MM.1S (cell line): ENCODE data around the gene ASTN1.

Experiments used
- DNase-seq: peaks from one replicate; pipeline ENCODE4 v3.0.0-alpha.2; 2015
- H2AFZ ChIP-seq: fragments of 300-600 bp; sonication (generic); 2 replicates; pipeline ENCODE4 v1.6.0; 2016; ENCODE audit warnings: antibody characterized with exemption, low read length
- H3F3A ChIP-seq: fragments of 300-600 bp; sonication (generic); 2 replicates; pipeline ENCODE4 v1.6.1; 2016; ENCODE audit warnings: mild to moderate bottlenecking, antibody characterized with exemption, low read length, moderate library complexity, mixed read lengths; ENCODE audit not compliant: insufficient read depth
- H3K27ac ChIP-seq: fragments of 300-600 bp; sonication (generic); 2 replicates; pipeline ENCODE4 v1.5.1; 2016; ENCODE audit warnings: mild to moderate bottlenecking, low read length
- H3K27me3 ChIP-seq: fragments of 300-600 bp; sonication (generic); replicated peaks from 2 replicates; pipeline ENCODE4 v1.6.0; 2016; ENCODE audit warnings: low read length; ENCODE audit not compliant: insufficient read depth
- H3K36me3 ChIP-seq: fragments of 300-600 bp; sonication (generic); replicated peaks from 2 replicates; pipeline ENCODE4 v1.6.1; 2016; ENCODE audit warnings: mild to moderate bottlenecking, low read length, mixed read lengths; ENCODE audit not compliant: insufficient read depth
- H3K4me1 ChIP-seq: fragments of 300-600 bp; sonication (generic); 2 replicates; pipeline ENCODE4 v1.6.1; 2016; ENCODE audit warnings: low read length, mixed read lengths
- H3K4me2 ChIP-seq: fragments of 300-600 bp; sonication (generic); 2 replicates; pipeline ENCODE4 v1.6.0; 2016; ENCODE audit warnings: low read depth, low read length
- H3K4me3 ChIP-seq: fragments of 300-600 bp; sonication (generic); 2 replicates; pipeline ENCODE4 v1.5.1; 2016; ENCODE audit warnings: low read length, mixed read lengths
- H3K79me2 ChIP-seq: fragments of 300-600 bp; sonication (generic); 2 replicates; pipeline ENCODE4 v1.6.1; 2016; ENCODE audit warnings: mixed run types, low read length, mixed read lengths
- H3K9ac ChIP-seq: fragments of 300-600 bp; sonication (generic); 2 replicates; pipeline ENCODE4 v1.6.1; 2016; ENCODE audit warnings: low read length, mixed read lengths
- H3K9me2 ChIP-seq: fragments of 300-600 bp; sonication (generic); replicated peaks from 2 replicates; pipeline ENCODE4 v1.6.1; 2016; ENCODE audit warnings: mild to moderate bottlenecking, low read length, mixed read lengths; ENCODE audit not compliant: insufficient read depth
- H3K9me3 ChIP-seq: fragments of 300-600 bp; sonication (generic); replicated peaks from 2 replicates; pipeline ENCODE4 v1.6.1; 2016; ENCODE audit warnings: mild to moderate bottlenecking, low read length, mixed read lengths; ENCODE audit not compliant: insufficient read depth
- H4K20me1 ChIP-seq: fragments of 300-600 bp; sonication (generic); 2 replicates; pipeline ENCODE4 v1.6.1; 2016; ENCODE audit warnings: mild to moderate bottlenecking, low read length, moderate library complexity, mixed read lengths; ENCODE audit not compliant: insufficient read depth
- EZH2 ChIP-seq: fragments of 300-600 bp; sonication (generic); optimal IDR thresholded peaks from 2 replicates; pipeline ENCODE3; 2017; ENCODE audit warnings: low read depth, mild to moderate bottlenecking, antibody characterized with exemption, low read length, mixed read lengths
- EZH2phosphoT487 ChIP-seq: fragments of 300-600 bp; sonication (generic); IDR thresholded peaks from 2 replicates; pipeline ENCODE4 v1.6.1; 2018; ENCODE audit warnings: antibody characterized with exemption, low read length
- TF ChIP-seq, protein P1 (sequence below): fragments of 300-600 bp; sonication (generic); IDR thresholded peaks from 2 replicates; pipeline ENCODE4 v1.5.1; 2016; ENCODE audit warnings: antibody characterized with exemption, low read length, mixed read lengths

The ASTN1 gene

DNA sequence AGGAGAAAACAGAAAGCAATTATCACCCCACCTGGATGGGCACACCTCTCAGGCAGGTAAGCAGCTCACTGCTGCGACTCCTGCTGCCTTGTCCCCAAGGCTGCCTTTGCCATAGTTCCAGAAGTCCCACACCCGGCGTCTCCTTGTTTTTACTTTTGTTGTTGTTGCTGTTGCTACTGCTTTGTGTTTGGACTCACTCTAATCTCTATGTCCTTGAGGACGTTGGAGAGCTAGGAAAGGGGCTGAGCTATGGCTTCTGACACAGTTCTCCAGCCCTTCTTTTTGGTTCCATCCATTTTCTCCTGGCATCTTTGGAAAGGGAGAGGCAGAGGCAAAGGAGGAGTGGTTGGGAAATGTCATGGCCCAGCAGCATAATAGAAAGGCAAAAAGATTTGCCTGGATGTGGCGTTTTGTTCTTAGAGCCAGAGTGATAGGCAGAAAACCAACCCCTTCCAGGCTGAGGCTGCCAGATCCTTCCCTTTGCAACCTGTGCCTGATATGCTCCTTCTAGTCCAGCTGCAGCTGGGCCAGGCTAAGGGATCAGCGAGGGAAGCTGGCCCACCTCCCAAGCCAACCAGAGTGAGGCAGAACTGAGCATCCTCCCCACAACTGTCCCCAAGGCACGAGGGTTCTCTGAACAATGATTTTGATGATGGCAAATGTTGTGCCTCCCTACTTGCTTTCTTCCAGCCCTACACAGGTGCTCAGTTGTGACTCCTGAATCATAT, 270.7 kb downstream of the ASTN1 start:
- Histone ChIP-seq H3F3A (no peaks in the 10 kb centered on the region), H4K20me1 (no peaks in the 10 kb centered on the region), H3K9ac (no peak overlapping the region), H2AFZ (no peak overlapping the region), H3K9me3 (no peaks in the 10 kb centered on the region), H3K27ac (no peak overlapping the region), H3K36me3 (no peaks in the 10 kb centered on the region), H3K9me2 (no peaks in the 10 kb centered on the region), H3K4me2 (no peak overlapping the region), H3K4me3 (no peak overlapping the region), H3K79me2 (no peaks in the 10 kb centered on the region), H3K4me1 (0 out of 2 replicates have a peak, but pooled peaks cover 5% of the 10 kb centered on the region), H3K27me3 (no peaks in the 10 kb centered on the region)
- TF ChIP-seq, protein P1, sequence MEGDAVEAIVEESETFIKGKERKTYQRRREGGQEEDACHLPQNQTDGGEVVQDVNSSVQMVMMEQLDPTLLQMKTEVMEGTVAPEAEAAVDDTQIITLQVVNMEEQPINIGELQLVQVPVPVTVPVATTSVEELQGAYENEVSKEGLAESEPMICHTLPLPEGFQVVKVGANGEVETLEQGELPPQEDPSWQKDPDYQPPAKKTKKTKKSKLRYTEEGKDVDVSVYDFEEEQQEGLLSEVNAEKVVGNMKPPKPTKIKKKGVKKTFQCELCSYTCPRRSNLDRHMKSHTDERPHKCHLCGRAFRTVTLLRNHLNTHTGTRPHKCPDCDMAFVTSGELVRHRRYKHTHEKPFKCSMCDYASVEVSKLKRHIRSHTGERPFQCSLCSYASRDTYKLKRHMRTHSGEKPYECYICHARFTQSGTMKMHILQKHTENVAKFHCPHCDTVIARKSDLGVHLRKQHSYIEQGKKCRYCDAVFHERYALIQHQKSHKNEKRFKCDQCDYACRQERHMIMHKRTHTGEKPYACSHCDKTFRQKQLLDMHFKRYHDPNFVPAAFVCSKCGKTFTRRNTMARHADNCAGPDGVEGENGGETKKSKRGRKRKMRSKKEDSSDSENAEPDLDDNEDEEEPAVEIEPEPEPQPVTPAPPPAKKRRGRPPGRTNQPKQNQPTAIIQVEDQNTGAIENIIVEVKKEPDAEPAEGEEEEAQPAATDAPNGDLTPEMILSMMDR, result no peak
- TF ChIP-seq EZH2phosphoT487, result no peak
- DNase-seq, result no peak

DNA sequence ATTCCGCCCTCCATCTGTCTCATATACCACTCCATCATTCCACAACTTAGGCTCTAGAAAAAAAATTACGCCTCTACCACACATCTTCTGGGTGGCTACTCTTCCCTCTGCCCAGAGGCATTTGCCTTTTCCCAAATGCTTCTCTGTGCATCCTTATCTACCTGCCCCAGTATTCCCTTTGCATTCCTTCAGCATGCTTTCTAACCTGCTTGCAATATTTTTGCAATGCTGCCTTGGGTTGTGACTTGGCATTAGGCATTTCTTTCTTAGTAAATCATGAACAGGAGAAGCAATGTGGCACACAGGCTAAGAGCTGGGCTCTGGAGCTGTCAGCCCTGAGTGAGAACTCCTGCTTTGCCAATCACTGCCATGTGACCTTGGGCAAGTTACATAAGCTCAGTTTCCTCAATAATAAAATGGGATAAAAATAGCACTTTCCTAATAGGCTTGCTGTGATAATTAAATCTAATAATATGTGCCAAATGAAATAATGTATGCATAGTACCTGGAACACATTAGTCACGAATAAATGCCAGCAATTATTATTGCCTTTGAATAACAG, 276.0 kb downstream of the ASTN1 start:
- no peak overlapping the region for H3K4me3 ChIP-seq
- H3K9me3 ChIP-seq, result no peaks in the 10 kb centered on the region
- H3K27me3 ChIP-seq, result no peaks in the 10 kb centered on the region
- H4K20me1 ChIP-seq, result no peaks in the 10 kb centered on the region
- H3K79me2 ChIP-seq, result no peaks in the 10 kb centered on the region
- no peak overlapping the region for H3K4me2 ChIP-seq
- no peak for DNase-seq
- TF ChIP-seq EZH2, result no peak
- TF ChIP-seq EZH2phosphoT487, result no peak
- TF ChIP-seq, protein P1, result no peak
- no peaks in the 10 kb centered on the region for H3F3A ChIP-seq
- no peaks in the 10 kb centered on the region for H3K36me3 ChIP-seq
- no peaks in the 10 kb centered on the region for H3K4me1 ChIP-seq
- no peak overlapping the region for H3K27ac ChIP-seq
- H3K9me2 ChIP-seq, result no peaks in the 10 kb centered on the region
- H2AFZ ChIP-seq, result no peak overlapping the region
- H3K9ac ChIP-seq, result no peak overlapping the region

DNA sequence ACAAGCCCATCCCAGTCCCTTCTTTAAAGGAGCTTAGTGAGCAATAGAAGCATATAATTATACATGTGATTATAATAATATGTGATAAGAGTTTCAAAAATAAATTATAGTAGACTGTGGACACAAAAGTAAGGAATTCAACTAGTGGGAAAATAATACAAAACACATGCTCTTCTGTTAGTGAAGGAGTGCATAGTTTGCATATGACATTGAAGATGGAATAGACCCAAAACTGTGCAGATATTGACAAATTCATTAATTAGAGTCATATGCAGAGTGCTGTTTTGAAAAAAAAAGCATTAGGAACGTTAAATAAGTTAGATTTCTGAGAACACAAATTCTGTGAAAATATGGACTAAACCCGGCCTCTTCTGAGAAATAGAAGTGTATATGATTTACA, 278.8 kb downstream of the ASTN1 start:
- TF ChIP-seq, protein P1, result no peak
- TF ChIP-seq EZH2phosphoT487, result no peak
- TF ChIP-seq EZH2, result no peak
- Histone ChIP-seq H3K9me2 (no peaks in the 10 kb centered on the region), H2AFZ (no peak overlapping the region), H3K79me2 (no peaks in the 10 kb centered on the region), H3K27ac (no peak overlapping the region), H4K20me1 (no peaks in the 10 kb centered on the region), H3K4me1 (no peaks in the 10 kb centered on the region), H3F3A (no peaks in the 10 kb centered on the region), H3K9me3 (no peaks in the 10 kb centered on the region), H3K27me3 (no peaks in the 10 kb centered on the region), H3K9ac (no peak overlapping the region), H3K36me3 (no peaks in the 10 kb centered on the region), H3K4me2 (no peak overlapping the region), H3K4me3 (no peak overlapping the region)
- no peak for DNase-seq
